Measurements from ENCODE around the gene PTPN3. TPM values are rescaled to one million over a fixed set of nuclear protein-coding genes. Genes with fewer than 3 reads are reported as not detected.

PTPN3 gene
- total and polyA plus RNA-seq, 4 donors: 6.3 to 30.3 (median 23.5) TPM

DNA sequence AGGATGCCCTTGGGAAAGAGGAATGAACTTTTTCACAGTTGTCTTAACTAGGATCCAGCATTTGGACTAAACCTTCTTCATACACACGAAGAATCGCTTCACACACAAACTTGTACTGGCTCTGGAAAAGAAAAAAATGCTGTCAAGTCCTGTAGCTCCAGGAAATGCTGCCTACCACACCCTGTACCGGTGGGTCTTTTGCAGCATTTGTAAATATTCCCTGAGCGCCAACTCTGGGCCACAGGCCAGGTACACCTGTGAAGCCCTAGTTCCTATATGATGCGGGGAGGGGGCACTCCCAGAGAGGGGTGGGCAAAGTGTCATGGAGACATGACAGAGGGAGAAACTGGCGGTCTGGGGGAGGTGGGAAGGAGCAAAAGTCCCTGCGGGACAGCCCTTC lies 118.6 kb downstream of the PTPN3 start:
- Histone ChIP-seq H3K4me1 (ENCODE audit: control insufficient read depth in 4 of 4, insufficient read depth in 4 of 4, low read length in 3 of 4) (no peaks in the 10 kb centered on the region), H3K27me3 (ENCODE audit: control insufficient read depth in 4 of 4, insufficient read depth in 4 of 4, low read length in 3 of 4) (no peaks in the 10 kb centered on the region), H3K4me3 (ENCODE audit: low read depth in 1 of 3, low read length in 3 of 3) (no peak overlapping the region), H3K36me3 (ENCODE audit: control insufficient read depth in 4 of 4, insufficient read depth in 3 of 4, low read depth in 1 of 4, low read length in 3 of 4) (peaks cover 18 to 50% (median 45%) of the 10 kb centered on the region in 4 donors), H3K9ac (ENCODE audit: low read depth in 1 of 2, low read length in 2 of 2) (no peak overlapping the region), H3K27ac (ENCODE audit: low read depth in 1 of 2, low read length in 2 of 2) (no peak overlapping the region), H3K9me3 (ENCODE audit: control insufficient read depth in 4 of 4, low read length in 3 of 4) (no peaks in the 10 kb centered on the region)
- WGBS: 86% methylated on average over 7 of the region's 7 CpGs
- TF ChIP-seq, protein P1, sequence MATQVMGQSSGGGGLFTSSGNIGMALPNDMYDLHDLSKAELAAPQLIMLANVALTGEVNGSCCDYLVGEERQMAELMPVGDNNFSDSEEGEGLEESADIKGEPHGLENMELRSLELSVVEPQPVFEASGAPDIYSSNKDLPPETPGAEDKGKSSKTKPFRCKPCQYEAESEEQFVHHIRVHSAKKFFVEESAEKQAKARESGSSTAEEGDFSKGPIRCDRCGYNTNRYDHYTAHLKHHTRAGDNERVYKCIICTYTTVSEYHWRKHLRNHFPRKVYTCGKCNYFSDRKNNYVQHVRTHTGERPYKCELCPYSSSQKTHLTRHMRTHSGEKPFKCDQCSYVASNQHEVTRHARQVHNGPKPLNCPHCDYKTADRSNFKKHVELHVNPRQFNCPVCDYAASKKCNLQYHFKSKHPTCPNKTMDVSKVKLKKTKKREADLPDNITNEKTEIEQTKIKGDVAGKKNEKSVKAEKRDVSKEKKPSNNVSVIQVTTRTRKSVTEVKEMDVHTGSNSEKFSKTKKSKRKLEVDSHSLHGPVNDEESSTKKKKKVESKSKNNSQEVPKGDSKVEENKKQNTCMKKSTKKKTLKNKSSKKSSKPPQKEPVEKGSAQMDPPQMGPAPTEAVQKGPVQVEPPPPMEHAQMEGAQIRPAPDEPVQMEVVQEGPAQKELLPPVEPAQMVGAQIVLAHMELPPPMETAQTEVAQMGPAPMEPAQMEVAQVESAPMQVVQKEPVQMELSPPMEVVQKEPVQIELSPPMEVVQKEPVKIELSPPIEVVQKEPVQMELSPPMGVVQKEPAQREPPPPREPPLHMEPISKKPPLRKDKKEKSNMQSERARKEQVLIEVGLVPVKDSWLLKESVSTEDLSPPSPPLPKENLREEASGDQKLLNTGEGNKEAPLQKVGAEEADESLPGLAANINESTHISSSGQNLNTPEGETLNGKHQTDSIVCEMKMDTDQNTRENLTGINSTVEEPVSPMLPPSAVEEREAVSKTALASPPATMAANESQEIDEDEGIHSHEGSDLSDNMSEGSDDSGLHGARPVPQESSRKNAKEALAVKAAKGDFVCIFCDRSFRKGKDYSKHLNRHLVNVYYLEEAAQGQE (IDR thresholded peaks at IDR 0.05): no peak
- no peak for TF ChIP-seq NR2F2 (IDR thresholded peaks at IDR 0.05)
- DNase-seq (ENCODE audit: low spot score): no peak

DNA sequence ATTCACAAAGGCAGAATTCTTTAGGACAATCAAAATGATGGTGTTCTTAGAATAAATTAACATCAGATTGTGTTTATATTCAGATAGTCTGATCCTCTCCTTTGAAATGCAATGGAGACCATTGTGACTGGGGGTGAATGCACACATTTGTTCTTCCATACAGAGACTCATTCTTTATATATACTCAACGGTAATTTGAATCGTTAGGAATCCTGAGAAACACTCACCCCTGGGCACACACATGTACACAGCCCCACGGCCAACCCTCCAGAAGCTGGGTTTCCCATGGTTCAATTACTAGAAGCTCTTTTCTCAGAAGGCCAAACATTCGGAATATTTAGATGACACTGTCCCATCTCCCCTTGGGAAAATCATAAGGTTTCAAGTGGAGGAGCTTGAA lies 119.8 kb downstream of the PTPN3 start:
- WGBS: 93% methylated on average over 4 of the region's 4 CpGs
- Histone ChIP-seq H3K4me1 (ENCODE audit: control insufficient read depth in 4 of 4, insufficient read depth in 4 of 4, low read length in 3 of 4) (no peaks in the 10 kb centered on the region), H3K27ac (ENCODE audit: low read depth in 1 of 2, low read length in 2 of 2) (no peak overlapping the region), H3K9ac (ENCODE audit: low read depth in 1 of 2, low read length in 2 of 2) (no peak overlapping the region), H3K9me3 (ENCODE audit: control insufficient read depth in 4 of 4, low read length in 3 of 4) (no peaks in the 10 kb centered on the region), H3K27me3 (ENCODE audit: control insufficient read depth in 4 of 4, insufficient read depth in 4 of 4, low read length in 3 of 4) (no peaks in the 10 kb centered on the region), H3K36me3 (ENCODE audit: control insufficient read depth in 4 of 4, insufficient read depth in 3 of 4, low read depth in 1 of 4, low read length in 3 of 4) (peaks cover 11 to 39% (median 37%) of the 10 kb centered on the region in 4 donors), H3K4me3 (ENCODE audit: low read depth in 1 of 3, low read length in 3 of 3) (no peak overlapping the region)
- no peak for DNase-seq (ENCODE audit: low spot score)
- TF ChIP-seq NR2F2 (IDR thresholded peaks at IDR 0.05) (no peak), FOXA2 (IDR thresholded peaks at IDR 0.05) (no peak), RXRA (IDR thresholded peaks at IDR 0.05) (no peak), EGR1 (IDR thresholded peaks at IDR 0.05; ENCODE audit: low read depth in 2 of 2) (no peak), FOXA1 (IDR thresholded peaks at IDR 0.05) (no peak), RAD21 (IDR thresholded peaks at IDR 0.05) (no peak), HNF4G (IDR thresholded peaks at IDR 0.05) (no peak), JUND (IDR thresholded peaks at IDR 0.05) (no peak), SP1 (IDR thresholded peaks at IDR 0.05) (no peak), GABPA (IDR thresholded peaks at IDR 0.05 in 1 of 2, conservative IDR thresholded peaks at IDR 0.05 in 1 of 2) (no peak), HNF4A (conservative IDR thresholded peaks at IDR 0.05) (no peak), TAF1 (conservative IDR thresholded peaks at IDR 0.05) (no peak), YY1 (IDR thresholded peaks at IDR 0.05) (no peak)
- TF ChIP-seq, protein P2, sequence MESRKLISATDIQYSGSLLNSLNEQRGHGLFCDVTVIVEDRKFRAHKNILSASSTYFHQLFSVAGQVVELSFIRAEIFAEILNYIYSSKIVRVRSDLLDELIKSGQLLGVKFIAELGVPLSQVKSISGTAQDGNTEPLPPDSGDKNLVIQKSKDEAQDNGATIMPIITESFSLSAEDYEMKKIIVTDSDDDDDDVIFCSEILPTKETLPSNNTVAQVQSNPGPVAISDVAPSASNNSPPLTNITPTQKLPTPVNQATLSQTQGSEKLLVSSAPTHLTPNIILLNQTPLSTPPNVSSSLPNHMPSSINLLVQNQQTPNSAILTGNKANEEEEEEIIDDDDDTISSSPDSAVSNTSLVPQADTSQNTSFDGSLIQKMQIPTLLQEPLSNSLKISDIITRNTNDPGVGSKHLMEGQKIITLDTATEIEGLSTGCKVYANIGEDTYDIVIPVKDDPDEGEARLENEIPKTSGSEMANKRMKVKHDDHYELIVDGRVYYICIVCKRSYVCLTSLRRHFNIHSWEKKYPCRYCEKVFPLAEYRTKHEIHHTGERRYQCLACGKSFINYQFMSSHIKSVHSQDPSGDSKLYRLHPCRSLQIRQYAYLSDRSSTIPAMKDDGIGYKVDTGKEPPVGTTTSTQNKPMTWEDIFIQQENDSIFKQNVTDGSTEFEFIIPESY (IDR thresholded peaks at IDR 0.05): no peak
- TF ChIP-seq, protein P1 (IDR thresholded peaks at IDR 0.05): no peak
- TF ChIP-seq, protein P3, sequence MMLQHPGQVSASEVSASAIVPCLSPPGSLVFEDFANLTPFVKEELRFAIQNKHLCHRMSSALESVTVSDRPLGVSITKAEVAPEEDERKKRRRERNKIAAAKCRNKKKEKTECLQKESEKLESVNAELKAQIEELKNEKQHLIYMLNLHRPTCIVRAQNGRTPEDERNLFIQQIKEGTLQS (IDR thresholded peaks at IDR 0.05): no peak
- TF ChIP-seq, protein P4, sequence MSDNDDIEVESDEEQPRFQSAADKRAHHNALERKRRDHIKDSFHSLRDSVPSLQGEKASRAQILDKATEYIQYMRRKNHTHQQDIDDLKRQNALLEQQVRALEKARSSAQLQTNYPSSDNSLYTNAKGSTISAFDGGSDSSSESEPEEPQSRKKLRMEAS (IDR thresholded peaks at IDR 0.05): no peak
- TF ChIP-seq, protein P5, sequence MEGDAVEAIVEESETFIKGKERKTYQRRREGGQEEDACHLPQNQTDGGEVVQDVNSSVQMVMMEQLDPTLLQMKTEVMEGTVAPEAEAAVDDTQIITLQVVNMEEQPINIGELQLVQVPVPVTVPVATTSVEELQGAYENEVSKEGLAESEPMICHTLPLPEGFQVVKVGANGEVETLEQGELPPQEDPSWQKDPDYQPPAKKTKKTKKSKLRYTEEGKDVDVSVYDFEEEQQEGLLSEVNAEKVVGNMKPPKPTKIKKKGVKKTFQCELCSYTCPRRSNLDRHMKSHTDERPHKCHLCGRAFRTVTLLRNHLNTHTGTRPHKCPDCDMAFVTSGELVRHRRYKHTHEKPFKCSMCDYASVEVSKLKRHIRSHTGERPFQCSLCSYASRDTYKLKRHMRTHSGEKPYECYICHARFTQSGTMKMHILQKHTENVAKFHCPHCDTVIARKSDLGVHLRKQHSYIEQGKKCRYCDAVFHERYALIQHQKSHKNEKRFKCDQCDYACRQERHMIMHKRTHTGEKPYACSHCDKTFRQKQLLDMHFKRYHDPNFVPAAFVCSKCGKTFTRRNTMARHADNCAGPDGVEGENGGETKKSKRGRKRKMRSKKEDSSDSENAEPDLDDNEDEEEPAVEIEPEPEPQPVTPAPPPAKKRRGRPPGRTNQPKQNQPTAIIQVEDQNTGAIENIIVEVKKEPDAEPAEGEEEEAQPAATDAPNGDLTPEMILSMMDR (IDR thresholded peaks at IDR 0.05; ENCODE audit: low read depth, low read length, missing input control): no peak
